Stimulated activated CD8-positive, alpha-beta memory T cell treated with anti-CD3 and anti-CD28 coated beads, Interleukin-7, amount 100 ng/mL, for 48 hours (primary cell): ENCODE results near the gene ZNF521.

Experiments
- DNase-seq, 2 donors: peaks; one replicate each; pipeline ENCODE4 v3.0.0-alpha.2; 2020; ENCODE audit warnings: low read depth in 1 of 2; ENCODE audit errors: extremely low read depth in 1 of 2

ZNF521 gene

GRCh38 chr18:25230658-25231326, 121.2 kb downstream of the ZNF521 start:
- DNase-seq = no peak

GRCh38 chr18:25229920-25230319, 122.0 kb downstream of the ZNF521 start:
- no peak for DNase-seq

- DNase-seq = no peak
Measured at GRCh38 chr18:25229081-25229480, 122.9 kb downstream of the ZNF521 start.

- DNase-seq = no peak
Measured at GRCh38 chr18:25228410-25228809, 123.6 kb downstream of the ZNF521 start.

GRCh38 chr18:25225151-25225550, 126.8 kb downstream of the ZNF521 start:
- no peak for DNase-seq

GRCh38 chr18:25223899-25224886, 127.8 kb downstream of the ZNF521 start:
- DNase-seq = no peak

- no peak for DNase-seq
Measured at GRCh38 chr18:25223211-25223610, 128.8 kb downstream of the ZNF521 start.

GRCh38 chr18:25222648-25223047, 129.3 kb downstream of the ZNF521 start:
- no peak for DNase-seq

GRCh38 chr18:25210622-25211021, 141.3 kb downstream of the ZNF521 start:
- DNase-seq = no peak

- DNase-seq = no peak
Measured at GRCh38 chr18:25192065-25192464, 159.9 kb downstream of the ZNF521 start.

- DNase-seq = no peak
Measured at GRCh38 chr18:25190472-25190871, 161.5 kb downstream of the ZNF521 start.

GRCh38 chr18:25189391-25190185, 162.4 kb downstream of the ZNF521 start:
- DNase-seq = no peak

- DNase-seq = no peak
Measured at GRCh38 chr18:25187521-25188192, 164.3 kb downstream of the ZNF521 start.

GRCh38 chr18:25186871-25187270, 165.1 kb downstream of the ZNF521 start:
- no peak for DNase-seq

- no peak for DNase-seq
Measured at GRCh38 chr18:25181993-25182392, 170.0 kb downstream of the ZNF521 start.

- no peak for DNase-seq
Measured at GRCh38 chr18:25181581-25181980, 170.4 kb downstream of the ZNF521 start.

- DNase-seq = no peak
Measured at GRCh38 chr18:25180973-25181548, 170.9 kb downstream of the ZNF521 start.

- no peak for DNase-seq
Measured at GRCh38 chr18:25177631-25178030, 174.3 kb downstream of the ZNF521 start.

- DNase-seq = no peak
Measured at GRCh38 chr18:25176518-25177042, 175.4 kb downstream of the ZNF521 start.
